ENCODE data around the gene NCOA7. TPM values are rescaled to one million over a fixed set of nuclear protein-coding genes. Genes with fewer than 3 reads are reported as not detected.

Gene NCOA7
- total and polyA plus RNA-seq, 8 donors = 7.4 to 66.7 (median 14.1) TPM

DNA sequence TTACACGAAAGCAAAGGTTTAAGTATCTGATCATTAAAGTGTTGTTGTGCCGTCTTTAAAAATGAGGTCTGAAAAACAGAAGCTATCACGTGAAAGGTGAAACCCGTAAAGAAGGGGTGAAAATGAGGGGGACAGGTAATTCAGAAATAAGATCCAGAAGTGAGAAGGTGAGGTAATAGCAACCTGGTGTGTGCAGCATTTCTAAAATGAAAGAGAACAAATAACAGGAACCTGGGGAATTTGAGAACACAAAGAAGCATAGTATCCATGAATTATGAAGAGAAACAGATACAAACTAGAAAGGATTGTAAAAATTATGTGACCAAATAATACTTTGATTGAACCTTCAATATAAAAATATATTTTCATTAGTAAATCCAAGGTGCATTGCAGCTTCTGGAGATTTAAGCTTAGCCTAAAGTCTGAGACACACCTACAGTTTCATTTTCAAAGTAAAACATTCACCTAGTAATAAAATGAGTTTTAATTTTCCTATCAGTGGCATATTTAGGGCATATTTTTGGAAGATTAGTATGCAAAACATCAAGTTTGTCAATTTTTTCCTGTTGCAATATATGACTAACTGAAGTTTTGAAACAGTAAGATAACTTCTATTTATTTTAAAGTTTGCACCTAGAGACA lies 39.9 kb upstream of the NCOA7 start:
- H3K27me3 ChIP-seq = peaks cover 0 to 4% (median 0%) of the 10 kb centered on the region in 4 donors
- TF ChIP-seq CTCF (IDR thresholded peaks at IDR 0.05) = no peak
- intact Hi-C loops (cut with DNase I) = no loop called here

GRCh38 chr6:125751334-125751916 lies 39.3 kb upstream of the NCOA7 start:
- Histone ChIP-seq H3K27ac (peak overlapping the region in 1 of 4 donors; percentile 2), H3K36me3 (no peaks in the 10 kb centered on the region), H3K9me3 (no peaks in the 10 kb centered on the region), H3K4me1 (peaks cover 0 to 20% (median 6%) of the 10 kb centered on the region in 3 donors), H3K27me3 (peaks cover 0 to 4% (median 0%) of the 10 kb centered on the region in 4 donors), H3K4me3 (peak overlapping the region in 1 of 4 donors; percentile 66)
- 56 to 63% methylated on average over 6 of the region's 6 CpGs for WGBS, 2 donors
- intact Hi-C loops (cut with DNase I) = no loop called here
- DNase-seq = no peak
- no peak for ATAC-seq
- TF ChIP-seq CTCF (IDR thresholded peaks at IDR 0.05) = no peak
- FAIRE-seq = no peak

More for the DNA sequence above, 39.9 kb upstream of the NCOA7 start:
- peak overlapping the region in 2 of 4 donors; percentile 2 to 94 for H3K27ac ChIP-seq
- no peaks in the 10 kb centered on the region for H3K9me3 ChIP-seq
- peaks cover 0 to 20% (median 6%) of the 10 kb centered on the region in 3 donors for H3K4me1 ChIP-seq
- 19 to 25% methylated on average over 4 of the region's 4 CpGs for whole genome bisulfite sequencing, 2 donors
- ATAC-seq (no peak), DNase-seq (no peak), FAIRE-seq (no peak)
- peak overlapping the region in 3 of 4 donors; percentile 66 to 72 (median 71) for H3K4me3 ChIP-seq
- H3K36me3 ChIP-seq = no peaks in the 10 kb centered on the region

- ATAC-seq (no peak), DNase-seq (no peak), FAIRE-seq (no peak)
- H3K27me3 ChIP-seq = peaks cover 0 to 4% (median 0%) of the 10 kb centered on the region in 4 donors
- H3K4me3 ChIP-seq = no peak overlapping the region
- 72 to 80% methylated on average over 2 of the region's 2 CpGs for WGBS, 2 donors
- no peaks in the 10 kb centered on the region for H3K36me3 ChIP-seq
- TF ChIP-seq CTCF (IDR thresholded peaks at IDR 0.05) = no peak
- peaks cover 0 to 20% (median 6%) of the 10 kb centered on the region in 3 donors for H3K4me1 ChIP-seq
- H3K27ac ChIP-seq = peak overlapping the region in 2 of 4 donors; percentile 8 to 56
- intact Hi-C loops (cut with DNase I) = no loop called here
- no peaks in the 10 kb centered on the region for H3K9me3 ChIP-seq
These were observed 38.0 kb upstream of the NCOA7 start for GRCh38 chr6:125752773-125753172.

GRCh38 chr6:125753218-125753936 lies 37.4 kb upstream of the NCOA7 start:
- H3K27me3 ChIP-seq = peaks cover 0 to 4% (median 0%) of the 10 kb centered on the region in 4 donors
- H3K4me1 ChIP-seq = peaks cover 0 to 20% (median 6%) of the 10 kb centered on the region in 3 donors
- ATAC-seq (peak in 2 of 4 donors; percentile 11 to 31), DNase-seq (peak in 4 of 6 donors; percentile 31 to 64 (median 46)), FAIRE-seq (peak; percentile 91)
- H3K4me3 ChIP-seq = no peak overlapping the region
- intact Hi-C loops (cut with DNase I) = no loop called here
- no peaks in the 10 kb centered on the region for H3K36me3 ChIP-seq
- no peaks in the 10 kb centered on the region for H3K9me3 ChIP-seq
- peak in 2 of 4 donors; percentile 23 to 27 for TF ChIP-seq CTCF (IDR thresholded peaks at IDR 0.05)
- H3K27ac ChIP-seq = peak overlapping the region in 2 of 4 donors; percentile 8 to 56
- WGBS, 2 donors = 26 to 34% methylated on average over 5 of the region's 5 CpGs

Measured in pancreas (tissue), 10 donors.